ENCODE measurements around the gene GOLGA8B.

- TF ChIP-seq BHLHE40 (IDR thresholded peaks at IDR 0.05; ENCODE audit: borderline replicate concordance) (no peak), ELF4 (IDR thresholded peaks at IDR 0.05) (no peak), ARNT (IDR thresholded peaks at IDR 0.05) (no peak)
Observed at GRCh38 chr15:34608517-34608916, 25.1 kb upstream of the GOLGA8B start.
